Colonic mucosa (tissue), 4 donors: ENCODE data around the gene LEFTY1. TPM values are rescaled to one million over a fixed set of nuclear protein-coding genes. Genes with fewer than 3 reads are reported as not detected.
"Not testable (repeated sequence)": the region's sequence is repeated elsewhere in the genome, so short reads cannot be mapped to it uniquely, and the experiment has no call there.

Source experiments
- DNase-seq: peaks from one replicate; pipeline ENCODE4 v3.0.0-alpha.2; 2020
- H3K27ac ChIP-seq: fragments of 200-600 bp; one replicate; pipeline ENCODE4 v1.8.0; 2021
- H3K27me3 ChIP-seq: fragments of 200-600 bp; one replicate; pipeline ENCODE4 v1.8.0; 2021
- H3K36me3 ChIP-seq: fragments of 200-600 bp; one replicate; pipeline ENCODE4 v1.8.0; 2021
- H3K4me1 ChIP-seq: fragments of 200-600 bp; one replicate; pipeline ENCODE4 v1.8.0; 2021; ENCODE audit warnings: mild to moderate bottlenecking
- H3K4me3 ChIP-seq: fragments of 200-600 bp; one replicate; pipeline ENCODE4 v1.8.0; 2021
- H3K9ac ChIP-seq, 2 donors: one replicate each; pipeline ENCODE4 v1.7.0; 2013; ENCODE audit warnings: control low read depth in 2 of 2, low read depth in 2 of 2, low read length in 2 of 2
- H3K9me3 ChIP-seq: fragments of 200-600 bp; one replicate; pipeline ENCODE4 v1.8.0; 2021
- intact Hi-C: fragments of 100-400 bp; cut with DNase I; formaldehyde crosslinking; loops from one replicate; pipeline ENCODE4 v1.14.1; 2022
- microRNA-seq: library from miRNA; unstranded; fragments of <30 nt; microRNA quantifications from one replicate; pipeline ENCODE4, GENCODE V29; 2019
- total RNA-seq, 2 donors: library from RNA; stranded (reverse); fragmentation: NEBNext Ultra II Directional in 1 of 2; extraction: Animal tissue kit (Norgen Biotek cat#: 25700) in 1 of 2; gene quantifications; one replicate each; pipeline ENCODE4 v1.2.1, GENCODE V29; 2021
- TF ChIP-seq, protein P1 (sequence below): fragments of 200-600 bp; IDR thresholded peaks from one replicate; pipeline ENCODE4 v1.8.0; 2022; ENCODE audit warnings: antibody characterized with exemption, mild to moderate bottlenecking
- donor health status: healthy.
- donor health status: DM: no; HTN: no; CAD: no.
- donor health status: DM: no; HTN: no; CAD: no.

The LEFTY1 gene
- total RNA-seq, 2 donors from 2014 or later: 201 to 211 TPM

DNA sequence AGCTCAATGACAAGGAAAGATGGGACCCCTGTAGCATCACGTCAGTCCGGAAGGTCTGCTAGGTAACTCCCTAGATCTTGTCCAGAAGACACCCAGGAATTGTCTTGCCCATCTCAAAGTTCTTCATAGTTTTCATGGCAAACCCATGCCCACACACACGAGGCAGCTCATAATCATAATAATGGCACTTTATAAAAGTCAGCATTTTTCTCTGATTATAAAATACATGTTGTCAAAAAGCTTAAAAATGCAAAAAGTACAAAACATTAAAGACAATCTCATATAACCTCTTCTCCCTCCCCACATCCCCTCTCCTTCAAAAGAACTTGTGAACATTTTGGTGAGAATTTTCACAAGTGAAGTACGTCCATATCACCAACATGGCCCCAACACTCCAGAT lies 48.2 kb downstream of the LEFTY1 start:
- Histone ChIP-seq H3K27ac (no peak overlapping the region), H3K27me3 (no peaks in the 10 kb centered on the region), H3K4me3 (no peak overlapping the region), H3K4me1 (no peaks in the 10 kb centered on the region), H3K36me3 (no peaks in the 10 kb centered on the region), H3K9me3 (no peaks in the 10 kb centered on the region), H3K9ac (no peak overlapping the region)
- TF ChIP-seq, protein P1, sequence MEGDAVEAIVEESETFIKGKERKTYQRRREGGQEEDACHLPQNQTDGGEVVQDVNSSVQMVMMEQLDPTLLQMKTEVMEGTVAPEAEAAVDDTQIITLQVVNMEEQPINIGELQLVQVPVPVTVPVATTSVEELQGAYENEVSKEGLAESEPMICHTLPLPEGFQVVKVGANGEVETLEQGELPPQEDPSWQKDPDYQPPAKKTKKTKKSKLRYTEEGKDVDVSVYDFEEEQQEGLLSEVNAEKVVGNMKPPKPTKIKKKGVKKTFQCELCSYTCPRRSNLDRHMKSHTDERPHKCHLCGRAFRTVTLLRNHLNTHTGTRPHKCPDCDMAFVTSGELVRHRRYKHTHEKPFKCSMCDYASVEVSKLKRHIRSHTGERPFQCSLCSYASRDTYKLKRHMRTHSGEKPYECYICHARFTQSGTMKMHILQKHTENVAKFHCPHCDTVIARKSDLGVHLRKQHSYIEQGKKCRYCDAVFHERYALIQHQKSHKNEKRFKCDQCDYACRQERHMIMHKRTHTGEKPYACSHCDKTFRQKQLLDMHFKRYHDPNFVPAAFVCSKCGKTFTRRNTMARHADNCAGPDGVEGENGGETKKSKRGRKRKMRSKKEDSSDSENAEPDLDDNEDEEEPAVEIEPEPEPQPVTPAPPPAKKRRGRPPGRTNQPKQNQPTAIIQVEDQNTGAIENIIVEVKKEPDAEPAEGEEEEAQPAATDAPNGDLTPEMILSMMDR: no peak
- no peak for DNase-seq
- intact Hi-C loops: loop anchor here (10.0 kb wide), 1 partner anchor 134 kb away; no protein-coding TSS in a partner anchor

DNA sequence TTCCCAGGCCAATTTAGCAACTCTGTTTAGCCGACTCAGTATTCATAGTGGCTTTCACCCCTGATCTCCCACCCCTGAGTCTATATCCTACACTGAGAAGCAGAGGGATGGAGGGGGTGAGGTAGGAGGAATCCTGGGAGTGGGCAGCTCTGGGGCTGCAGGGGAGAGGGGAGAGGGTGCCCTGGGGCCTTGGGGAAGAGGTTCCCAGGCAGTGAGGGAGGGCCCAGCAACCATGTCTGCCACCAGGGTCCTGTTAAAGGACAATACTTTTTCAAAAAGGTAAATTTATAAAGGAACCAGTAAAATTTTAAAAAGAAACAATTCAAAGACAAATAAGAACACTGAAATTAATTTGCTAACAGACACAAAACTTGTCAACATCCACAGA lies 48.7 kb downstream of the LEFTY1 start:
- intact Hi-C loops: loop anchor here (10.0 kb wide), 1 partner anchor 135 kb away; no protein-coding TSS in a partner anchor
- H3K36me3 ChIP-seq: no peaks in the 10 kb centered on the region
- TF ChIP-seq, protein P1: no peak
- H3K4me1 ChIP-seq: no peaks in the 10 kb centered on the region
- no peaks in the 10 kb centered on the region for H3K27me3 ChIP-seq
- H3K27ac ChIP-seq: no peak overlapping the region
- DNase-seq: no peak
- no peaks in the 10 kb centered on the region for H3K9me3 ChIP-seq
- no peak overlapping the region for H3K4me3 ChIP-seq
- no peak overlapping the region for H3K9ac ChIP-seq

DNA sequence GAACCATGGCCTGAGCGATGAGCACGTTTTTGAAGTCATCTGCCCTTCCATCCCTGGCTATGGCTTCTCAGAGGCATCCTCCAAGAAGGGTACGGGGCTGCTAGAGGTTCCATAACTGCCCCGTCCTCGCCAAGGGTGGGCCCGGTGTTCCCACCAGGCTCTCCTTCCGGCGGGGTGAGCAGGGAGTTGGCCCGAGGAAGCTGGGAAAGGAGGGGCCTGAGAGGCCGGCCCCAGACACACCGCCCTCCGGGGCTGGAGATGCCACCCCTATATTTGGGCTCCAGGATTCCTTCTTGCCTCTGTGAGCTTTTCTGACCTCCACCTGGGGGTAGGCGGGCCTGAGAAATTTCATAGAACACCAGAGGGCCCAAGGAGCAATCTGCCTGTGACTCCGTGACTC lies 50.2 kb downstream of the LEFTY1 start:
- TF ChIP-seq, protein P1: no peak
- Histone ChIP-seq H3K36me3 (no peaks in the 10 kb centered on the region), H3K4me3 (no peak overlapping the region), H3K4me1 (no peaks in the 10 kb centered on the region), H3K27me3 (no peaks in the 10 kb centered on the region), H3K9me3 (no peaks in the 10 kb centered on the region), H3K9ac (no peak overlapping the region), H3K27ac (no peak overlapping the region)
- no peak for DNase-seq
- intact Hi-C loops: no loop called here

DNA sequence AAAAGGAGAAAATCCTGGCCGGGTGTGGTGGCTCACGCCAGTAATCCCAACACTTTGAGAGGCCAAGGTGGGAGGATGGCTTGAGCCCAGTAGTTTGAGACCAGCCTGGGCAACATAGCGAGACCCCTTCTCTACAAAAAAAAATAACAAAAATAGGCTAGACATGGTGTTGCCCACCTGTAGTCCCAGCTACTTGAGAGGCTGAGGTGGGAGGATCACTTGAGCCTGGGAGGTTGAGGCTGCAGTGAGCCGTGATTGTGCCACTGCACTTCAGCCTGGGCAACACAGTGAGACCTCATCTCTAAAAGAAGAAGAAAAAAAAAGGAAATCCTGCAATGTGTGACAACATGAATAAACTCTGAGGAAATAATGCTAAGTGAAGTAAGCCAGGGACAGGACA lies 52.6 kb downstream of the LEFTY1 start:
- H3K27me3 ChIP-seq, H3K36me3 ChIP-seq, H3K9me3 ChIP-seq, H3K4me3 ChIP-seq, H3K9ac ChIP-seq, H3K27ac ChIP-seq, H3K4me1 ChIP-seq, DNase-seq, intact Hi-C loops: not testable (repeated sequence)

Small RNA genes lying within 50 kb of the gene (microRNA-seq; reads per million reads assigned to microRNA genes)
- not detected for gene MIR6741

Other genes with a start within 250 kb of the LEFTY1 start
- 10 to 100 TPM; 43.5 to 63.7 TPM for gene ENAH, start 236.0 kb downstream of the LEFTY1 start, total RNA-seq
- gene SRP9, start 111.3 kb downstream of the LEFTY1 start, total RNA-seq: 100 to 1,000 TPM; 233 to 264 TPM
- 10 to 100 TPM; 58.0 to 61.9 TPM for gene EPHX1, start 79.0 kb downstream of the LEFTY1 start, total RNA-seq
- gene TMEM63A, start 6.8 kb downstream of the LEFTY1 start, total RNA-seq: 100 to 1,000 TPM; 124 to 165 TPM
- 10 to 100 TPM; 34.0 to 61.6 TPM for gene PYCR2, start 35.1 kb upstream of the LEFTY1 start, total RNA-seq
- under 1 TPM; 0.12 to 0.53 TPM for gene LEFTY2, start 52.1 kb upstream of the LEFTY1 start, total RNA-seq
- gene SDE2, start 110.2 kb upstream of the LEFTY1 start, total RNA-seq: 10 to 100 TPM; 12.9 to 19.8 TPM
- gene H3-3A, start 173.6 kb upstream of the LEFTY1 start, total RNA-seq: 100 to 1,000 TPM; 680 to 810 TPM